Smooth muscle cell (in vitro differentiated cells): ENCODE data around the gene RTN4RL1. TPM values are rescaled to one million over a fixed set of nuclear protein-coding genes. Genes with fewer than 3 reads are reported as not detected.
A peak's percentile ranks its signal among the peaks of the same experiment; 100 is the strongest.

Experiments used
- DNase-seq: peaks from one replicate; lab custom pipeline; 2025; ENCODE audit not compliant: unreplicated experiment; lab: John Stamatoyannopoulos, UW
- H2AFZ ChIP-seq: fragments of 200-600 bp; sonication (generic); 2 replicates; pipeline ENCODE4 v1.6.0; 2016; ENCODE audit warnings: antibody characterized with exemption, low read depth, mild to moderate bottlenecking
- H3F3A ChIP-seq: fragments of 200-600 bp; sonication (generic); 2 replicates; pipeline ENCODE4 v1.6.0; 2017; ENCODE audit warnings: antibody characterized with exemption, low read depth
- H3K27ac ChIP-seq: fragments of 200-600 bp; sonication (generic); 2 replicates; pipeline ENCODE4 v1.5.1; 2016; ENCODE audit warnings: low read depth, mild to moderate bottlenecking
- H3K27me3 ChIP-seq: fragments of 200-600 bp; sonication (generic); 2 replicates; pipeline ENCODE4 v1.6.1; 2016; ENCODE audit warnings: low read depth, mild to moderate bottlenecking
- H3K36me3 ChIP-seq: fragments of 200-600 bp; sonication (generic); 2 replicates; pipeline ENCODE4 v1.5.1; 2016; ENCODE audit warnings: low read depth
- H3K4me1 ChIP-seq: fragments of 200-600 bp; sonication (generic); 2 replicates; pipeline ENCODE4 v1.5.1; 2016; ENCODE audit warnings: low read depth
- H3K4me2 ChIP-seq: fragments of 200-600 bp; sonication (generic); 2 replicates; pipeline ENCODE4 v1.6.0; 2016; ENCODE audit warnings: mild to moderate bottlenecking
- H3K4me3 ChIP-seq: fragments of 200-600 bp; sonication (generic); 2 replicates; pipeline ENCODE4 v1.5.1; 2016; ENCODE audit warnings: mild to moderate bottlenecking
- H3K79me2 ChIP-seq: fragments of 200-600 bp; sonication (generic); 2 replicates; pipeline ENCODE4 v1.6.0; 2016; ENCODE audit warnings: low read depth, mild to moderate bottlenecking
- H3K9ac ChIP-seq: fragments of 200-600 bp; sonication (generic); 2 replicates; pipeline ENCODE4 v1.6.0; 2016; ENCODE audit warnings: low read depth
- H3K9me3 ChIP-seq: fragments of 200-600 bp; sonication (generic); replicated peaks from 2 replicates; pipeline ENCODE4 v1.5.1; 2016; ENCODE audit warnings: low read depth
- H4K20me1 ChIP-seq: fragments of 200-600 bp; sonication (generic); 2 replicates; pipeline ENCODE4 v1.6.0; 2016; ENCODE audit warnings: low read depth
- CTCF ChIP-seq: fragments of 200-600 bp; sonication (generic); IDR thresholded peaks from 2 replicates; pipeline ENCODE4 v1.5.1; 2017; ENCODE audit warnings: borderline replicate concordance, mild to moderate bottlenecking, antibody characterized with exemption; ENCODE audit not compliant: insufficient read depth, poor library complexity, severe bottlenecking
- WGBS: methylation state at CpG from one replicate; pipeline ENCODE4 v1.1.7; 2016; ENCODE audit warnings: low lambda C conversion rate; 5-methylcytosine and 5-hydroxymethylcytosine counted together
- polyA plus RNA-seq: library from polyadenylated mRNA; unstranded; fragments of >200 nt; fragmentation: Nextera tagmentation; extraction: Ambion mirVana; gene quantifications from 2 replicates; pipeline ENCODE4 v1.2.1, GENCODE V29; 2016
- total RNA-seq: library from RNA; depleted of rRNA; stranded (reverse); fragments of >200 nt; gene quantifications from 2 replicates; pipeline ENCODE4 v1.2.3, GENCODE V29; 2014

The RTN4RL1 gene
- total and polyA plus RNA-seq, 2 experiments from 2014 or later, result not detected

DNA sequence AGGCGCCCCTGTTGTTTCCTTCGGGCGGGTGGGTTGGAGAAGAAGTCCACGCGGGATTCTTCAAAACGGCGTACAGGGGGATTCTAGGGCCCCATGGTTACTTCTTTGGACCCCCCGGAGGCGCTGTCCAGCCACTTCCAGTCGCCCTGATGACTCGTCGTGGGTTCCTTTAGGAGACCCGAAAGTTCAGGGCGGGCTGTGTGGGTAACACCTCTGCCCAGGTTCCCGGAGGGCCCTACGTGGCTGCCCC lies 29.1 kb upstream of the RTN4RL1 start:
- DNase-seq, result no peak
- no peak overlapping the region for H2AFZ ChIP-seq
- H3K27ac ChIP-seq, result no peak overlapping the region
- H3K9me3 ChIP-seq, result no peaks in the 10 kb centered on the region
- H3K4me1 ChIP-seq, result peaks cover 21% of the 10 kb centered on the region
- peaks cover 6% of the 10 kb centered on the region for H3F3A ChIP-seq
- peaks cover 4% of the 10 kb centered on the region for H3K79me2 ChIP-seq
- no peaks in the 10 kb centered on the region for H3K36me3 ChIP-seq
- peak overlapping the region; percentile 59 for H3K4me3 ChIP-seq
- peak overlapping the region; percentile 24 for H3K9ac ChIP-seq
- 27% methylated on average over 15 of the region's 16 CpGs for WGBS
- peaks cover 25% of the 10 kb centered on the region for H4K20me1 ChIP-seq
- peak overlapping the region; percentile 93 for H3K4me2 ChIP-seq
- peaks cover 37% of the 10 kb centered on the region for H3K27me3 ChIP-seq
- TF ChIP-seq CTCF, result no peak

DNA sequence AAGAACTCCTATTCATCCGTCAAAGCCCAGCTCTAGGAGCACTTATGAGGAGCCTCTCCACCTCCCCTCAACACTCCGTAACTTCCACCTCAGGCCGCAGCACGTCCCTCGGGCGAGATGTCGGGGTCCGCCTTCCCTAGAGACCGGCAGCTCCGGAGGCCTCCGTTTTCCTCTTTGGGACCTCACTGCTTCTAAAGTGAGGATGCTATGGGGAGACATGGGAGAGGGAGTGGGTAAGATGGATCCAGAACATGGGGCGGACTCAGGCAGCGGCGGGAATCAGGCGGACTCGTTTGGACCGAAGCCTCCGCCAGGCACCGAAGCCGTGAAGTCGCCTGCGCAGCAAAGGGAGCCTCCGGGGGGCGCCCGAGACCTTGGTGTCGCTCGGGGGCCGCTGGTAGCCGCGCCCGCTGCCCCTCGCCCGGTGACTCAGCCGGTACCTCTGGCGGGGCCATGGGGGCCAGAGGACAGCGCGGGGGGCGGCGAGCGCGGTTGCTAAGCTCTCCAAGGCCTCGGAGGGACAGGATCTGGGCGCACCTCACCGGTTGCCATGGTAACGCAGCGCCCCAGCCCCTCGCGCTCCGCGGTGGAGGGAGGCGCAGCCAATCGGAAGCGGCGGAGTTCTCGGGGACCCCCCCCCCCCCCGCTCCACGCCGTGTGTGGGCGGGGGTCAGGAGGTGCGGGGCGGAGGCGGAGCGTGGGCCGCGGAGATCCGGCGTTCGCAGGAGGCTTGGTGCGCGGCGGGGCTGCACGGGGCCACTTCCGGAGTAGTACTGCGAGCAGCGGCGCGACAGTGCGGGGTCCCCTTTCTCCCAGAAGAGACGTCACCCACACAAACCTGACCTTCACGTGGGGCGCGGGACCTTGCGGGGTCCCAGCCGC lies 28.5 kb upstream of the RTN4RL1 start:
- H3K4me2 ChIP-seq, result peak overlapping the region; percentile 93
- no peak overlapping the region for H2AFZ ChIP-seq
- H3K4me3 ChIP-seq, result peak overlapping the region; percentile 59
- peaks cover 24% of the 10 kb centered on the region for H3K4me1 ChIP-seq
- WGBS, result 12% methylated on average over 61 of the region's 84 CpGs
- H3K27ac ChIP-seq, result no peak overlapping the region
- peak overlapping the region; percentile 24 for H3K9ac ChIP-seq
- H4K20me1 ChIP-seq, result peaks cover 23% of the 10 kb centered on the region
- DNase-seq, result peak; percentile 50
- peaks cover 4% of the 10 kb centered on the region for H3K79me2 ChIP-seq
- H3K27me3 ChIP-seq, result peaks cover 31% of the 10 kb centered on the region
- H3F3A ChIP-seq, result peaks cover 6% of the 10 kb centered on the region
- H3K36me3 ChIP-seq, result no peaks in the 10 kb centered on the region
- H3K9me3 ChIP-seq, result no peaks in the 10 kb centered on the region
- peak; percentile 51 for TF ChIP-seq CTCF

DNA sequence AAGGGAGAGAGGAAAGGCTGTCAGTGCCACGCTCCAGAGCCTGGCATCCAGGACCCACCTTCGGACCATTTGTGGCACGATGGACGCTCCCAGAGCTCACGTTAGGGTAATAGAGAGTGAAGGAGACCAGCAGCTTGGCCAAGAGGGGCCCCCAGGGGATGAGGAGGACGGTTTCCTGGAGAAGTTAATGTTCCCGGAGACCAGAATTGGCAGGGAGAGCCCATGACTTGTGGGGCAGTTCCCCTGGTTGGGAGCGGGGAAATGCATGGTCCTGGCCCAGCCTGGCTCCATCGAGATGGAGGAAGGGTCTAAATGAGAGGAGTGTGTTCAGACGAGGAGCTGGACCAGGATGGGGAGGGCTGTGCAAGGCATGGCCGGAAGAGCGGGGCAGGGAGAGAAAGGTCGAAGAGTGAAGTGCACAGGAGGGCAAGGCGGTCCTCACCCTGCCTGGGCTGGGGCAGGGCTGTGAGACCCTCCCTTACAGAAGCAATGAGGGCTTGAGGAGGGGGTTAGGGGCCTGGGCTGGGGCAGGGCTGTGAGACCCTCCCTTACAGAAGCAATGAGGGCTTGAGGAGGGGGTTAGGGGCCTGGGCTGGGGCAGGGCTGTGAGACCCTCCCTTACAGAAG lies 26.9 kb upstream of the RTN4RL1 start:
- no peak overlapping the region for H2AFZ ChIP-seq
- 60% methylated on average over 14 of the region's 14 CpGs for WGBS
- H3K9me3 ChIP-seq, result no peaks in the 10 kb centered on the region
- peaks cover 24% of the 10 kb centered on the region for H3K27me3 ChIP-seq
- H3K79me2 ChIP-seq, result no peaks in the 10 kb centered on the region
- peaks cover 6% of the 10 kb centered on the region for H3F3A ChIP-seq
- H3K4me1 ChIP-seq, result peaks cover 24% of the 10 kb centered on the region
- no peak overlapping the region for H3K27ac ChIP-seq
- H3K4me3 ChIP-seq, result no peak overlapping the region
- no peaks in the 10 kb centered on the region for H3K36me3 ChIP-seq
- no peak for DNase-seq
- H3K4me2 ChIP-seq, result no peak overlapping the region
- no peak overlapping the region for H3K9ac ChIP-seq
- no peak for TF ChIP-seq CTCF
- peaks cover 13% of the 10 kb centered on the region for H4K20me1 ChIP-seq
